Spleen (tissue), 11 donors: Measurements from ENCODE around the gene HPSE. TPM values are rescaled to one million over a fixed set of nuclear protein-coding genes. Genes with fewer than 3 reads are reported as not detected.
"Not testable (repeated sequence)": the region's sequence is repeated elsewhere in the genome, so short reads cannot be mapped to it uniquely, and the experiment has no call there.

Experiments used
- DNase-seq: peaks from one replicate; pipeline ENCODE4 v3.0.0-alpha.2; 2020
- H3K27ac ChIP-seq, 8 donors: fragments of 200-600 bp; sonication (generic) in 7 of 8; 1 replicate in 4 of 8; 2 replicates in 4 of 8; pipeline versions ENCODE4 v1.5.0 to v1.8.0; 2016 to 2021; ENCODE audit warnings: inconsistent platforms in 4 of 8, mild to moderate bottlenecking in 4 of 8, moderate library complexity in 1 of 8
- H3K27me3 ChIP-seq, 7 donors: fragments of 200-600 bp; sonication (generic) in 6 of 7; replicated peaks in 1 of 7; 1 replicate in 4 of 7; 2 replicates in 3 of 7; pipeline versions ENCODE4 v1.5.0 to v1.8.0; 2016 to 2021; ENCODE audit warnings: inconsistent platforms in 3 of 7, mild to moderate bottlenecking in 1 of 7
- H3K36me3 ChIP-seq, 6 donors: fragments of 200-600 bp; sonication (generic) in 5 of 6; 1 replicate in 4 of 6; 2 replicates in 2 of 6; pipeline versions ENCODE4 v1.5.0 to v1.8.0; 2016 to 2021; ENCODE audit warnings: inconsistent platforms in 2 of 6
- H3K4me1 ChIP-seq, 6 donors: fragments of 200-600 bp; sonication (generic) in 5 of 6; 1 replicate in 3 of 6; 2 replicates in 3 of 6; pipeline versions ENCODE4 v1.5.0 to v1.8.0; 2016 to 2021; ENCODE audit warnings: inconsistent platforms in 3 of 6
- H3K4me3 ChIP-seq, 8 donors: fragments of 200-600 bp; sonication (generic) in 7 of 8; 1 replicate in 4 of 8; 2 replicates in 4 of 8; pipeline versions ENCODE4 v1.5.0 to v1.8.0; 2016 to 2021; ENCODE audit warnings: inconsistent platforms in 4 of 8, mild to moderate bottlenecking in 4 of 8, moderate library complexity in 2 of 8
- H3K9me3 ChIP-seq, 8 donors: fragments of 200-600 bp; sonication (generic) in 7 of 8; 1 replicate in 4 of 8; 2 replicates in 4 of 8; pipeline versions ENCODE4 v1.5.0 to v1.8.0; 2016 to 2021; ENCODE audit warnings: inconsistent platforms in 4 of 8
- CTCF ChIP-seq, 11 experiments: fragments of 200-600 bp in 7 of 11; fragments of 450-650 bp in 4 of 11; sonication (generic) in 4 of 11; IDR thresholded peaks in 8 of 11; conservative IDR thresholded peaks in 3 of 11; 1 replicate in 7 of 11; 2 replicates in 4 of 11; pipeline versions ENCODE4 v1.4.0 to v1.8.0; 2016 to 2021; ENCODE audit warnings: antibody characterized with exemption in 11 of 11, inconsistent platforms in 4 of 11, mild to moderate bottlenecking in 1 of 11
- POLR2A ChIP-seq, 3 donors: fragments of 450-650 bp; IDR thresholded peaks; one replicate each; pipeline ENCODE4 v1.5.1; 2017; ENCODE audit warnings: antibody characterized with exemption in 3 of 3, mild to moderate bottlenecking in 1 of 3
- POLR2AphosphoS5 ChIP-seq, 3 donors: sonication (generic); formaldehyde crosslinking; IDR thresholded peaks; one replicate each; pipeline ENCODE4 v1.5.1; 2017; ENCODE audit warnings: antibody characterized with exemption in 3 of 3
- WGBS, 5 donors: extraction: QIAGEN DNeasy Blood & Tissue Kit in 3 of 5; methylation state at CpG; one replicate each; pipeline versions ENCODE4 v1.1.5 to v1.1.7; 2013 to 2018; 5-methylcytosine and 5-hydroxymethylcytosine counted together
- intact Hi-C: fragments of 100-400 bp; cut with DNase I; formaldehyde crosslinking; loops from one replicate; pipeline ENCODE4 v1.15.0; 2023; ENCODE audit warnings: low total_unique reads
- polyA plus RNA-seq, 3 donors: library from polyadenylated mRNA; stranded (reverse); fragments of 200-250 nt; gene quantifications; one replicate each; pipeline ENCODE4 v1.2.1, GENCODE V29; 2013
- total RNA-seq, 7 donors: library from RNA; depleted of rRNA in 3 of 7; stranded (reverse); fragments of >200 nt in 3 of 7; fragmentation: NEBNext Ultra II Directional in 4 of 7; extraction: Animal tissue kit (Norgen Biotek cat#: 25700) in 4 of 7; gene quantifications; one replicate each; pipeline versions ENCODE4 v1.1.0 to v1.2.1, GENCODE V29; 2016 to 2021
- donor health status: healthy with polysubstance abuse.
- donor health status: DM: no; HTN: no; CAD: no; lungs with moderate emphysema.
- donor health status: DM: no; HTN: no; CAD: no.
- donor health status: Bipolar disorder and iron deficiency.
- donor health status: healthy.
- donor health status: DM: no; HTN: no; CAD: no.
- donor health status: DM: yes; HTN: yes; CAD: no.

Gene HPSE
- total and polyA plus RNA-seq, 10 donors, result 1.3 to 24.6 (median 12.7) TPM

GRCh38 chr4:83276299-83277040, 58.2 kb downstream of the HPSE start:
- intact Hi-C loops, result no loop called here
- Histone ChIP-seq H3K27ac (peak overlapping the region in 1 of 8 donors; percentile 13), H3K36me3 (peaks cover 0 to 48% (median 10%) of the 10 kb centered on the region in 6 donors), H3K4me1 (peaks cover 0 to 58% (median 26%) of the 10 kb centered on the region in 6 donors), H3K9me3 (no peaks in the 10 kb centered on the region), H3K27me3 (no peaks in the 10 kb centered on the region), H3K4me3 (no peak overlapping the region)
- WGBS, 5 donors, result 38 to 62% (median 58%) methylated on average over 3 of the region's 3 CpGs
- TF ChIP-seq POLR2A (IDR thresholded peaks at IDR 0.05), result no peak
- TF ChIP-seq POLR2AphosphoS5 (IDR thresholded peaks at IDR 0.05), result no peak
- no peak for DNase-seq

GRCh38 chr4:83273926-83274325, 60.7 kb downstream of the HPSE start:
- not testable (repeated sequence) for H3K27me3 ChIP-seq, DNase-seq
- WGBS, 5 donors, result 83 to 98% (median 94%) methylated on average over 3 of the region's 3 CpGs

GRCh38 chr4:83272900-83273299, 61.7 kb downstream of the HPSE start:
- TF ChIP-seq POLR2AphosphoS5 (IDR thresholded peaks at IDR 0.05) (no peak), CTCF (IDR thresholded peaks at IDR 0.05 in 8 of 11, conservative IDR thresholded peaks at IDR 0.05 in 3 of 11) (no peak), POLR2A (IDR thresholded peaks at IDR 0.05) (no peak)
- 70 to 82% (median 77%) methylated on average over 5 of the region's 5 CpGs for WGBS, 5 donors
- H3K4me1 ChIP-seq, result peaks cover 0 to 48% (median 18%) of the 10 kb centered on the region in 6 donors
- H3K9me3 ChIP-seq, result no peaks in the 10 kb centered on the region
- peak overlapping the region in 5 of 8 donors; percentile 27 to 47 (median 40) for H3K27ac ChIP-seq
- H3K4me3 ChIP-seq, result no peak overlapping the region
- intact Hi-C loops, result no loop called here
- no peak for DNase-seq
- no peaks in the 10 kb centered on the region for H3K27me3 ChIP-seq
- peaks cover 0 to 67% (median 15%) of the 10 kb centered on the region in 6 donors for H3K36me3 ChIP-seq

More at GRCh38 chr4:83273926-83274325, 60.7 kb downstream of the HPSE start:
- peak overlapping the region in 4 of 8 donors; percentile 30 to 47 (median 40) for H3K27ac ChIP-seq
- H3K4me1 ChIP-seq, result peaks cover 0 to 46% (median 18%) of the 10 kb centered on the region in 6 donors
- H3K4me3 ChIP-seq, H3K9me3 ChIP-seq, intact Hi-C loops: not testable (repeated sequence)
- peaks cover 0 to 70% (median 20%) of the 10 kb centered on the region in 6 donors for H3K36me3 ChIP-seq

GRCh38 chr4:83269256-83269655, 65.4 kb downstream of the HPSE start:
- peaks cover 0 to 53% (median 22%) of the 10 kb centered on the region in 6 donors for H3K4me1 ChIP-seq
- no peak for TF ChIP-seq POLR2AphosphoS5 (IDR thresholded peaks at IDR 0.05)
- intact Hi-C loops, result no loop called here
- no peak for DNase-seq
- 51 to 80% (median 65%) methylated on average over 1 of the region's 1 CpG for WGBS, 5 donors
- peaks cover 0 to 80% (median 15%) of the 10 kb centered on the region in 6 donors for H3K36me3 ChIP-seq
- no peak overlapping the region for H3K4me3 ChIP-seq
- H3K27me3 ChIP-seq, result no peaks in the 10 kb centered on the region
- H3K9me3 ChIP-seq, result no peaks in the 10 kb centered on the region
- H3K27ac ChIP-seq, result no peak overlapping the region

GRCh38 chr4:83268491-83268890, 66.2 kb downstream of the HPSE start:
- no peaks in the 10 kb centered on the region for H3K9me3 ChIP-seq
- no peak overlapping the region for H3K4me3 ChIP-seq
- peaks cover 0 to 48% (median 22%) of the 10 kb centered on the region in 6 donors for H3K4me1 ChIP-seq
- H3K36me3 ChIP-seq, result peaks cover 0 to 86% (median 17%) of the 10 kb centered on the region in 6 donors
- WGBS, 5 donors, result 45 to 50% (median 47%) methylated on average over 2 of the region's 2 CpGs
- intact Hi-C loops, result no loop called here
- H3K27me3 ChIP-seq, result no peaks in the 10 kb centered on the region
- TF ChIP-seq POLR2AphosphoS5 (IDR thresholded peaks at IDR 0.05) (no peak), CTCF (IDR thresholded peaks at IDR 0.05 in 8 of 11, conservative IDR thresholded peaks at IDR 0.05 in 3 of 11) (no peak), POLR2A (IDR thresholded peaks at IDR 0.05) (no peak)
- no peak overlapping the region for H3K27ac ChIP-seq
- no peak for DNase-seq
